LNCaP clone FGC (cell line): ENCODE results near the gene PERM1.
"Not testable (repeated sequence)": the region's sequence is repeated elsewhere in the genome, so short reads cannot be mapped to it uniquely, and the experiment has no call there.

Source experiments
- DNase-seq: peaks from one replicate; pipeline ENCODE4 v3.0.0-alpha.2; 2011; ENCODE audit warnings: low read depth
- H3K4me3 ChIP-seq: 2 replicates; pipeline ENCODE4 v1.5.1; 2011; ENCODE audit warnings: mild to moderate bottlenecking, low read depth, low read length, control low read depth
- CTCF ChIP-seq: IDR thresholded peaks from 2 replicates; pipeline ENCODE4 v1.5.1; 2012; ENCODE audit warnings: mild to moderate bottlenecking; ENCODE audit not compliant: control insufficient read depth, insufficient read depth; ENCODE audit errors: extremely low read depth

Gene PERM1

GRCh38 chr1:991895-992294 is 10.0 kb upstream of the PERM1 start:
- no peak overlapping the region for H3K4me3 ChIP-seq
- DNase-seq: no peak
- TF ChIP-seq CTCF: no peak

GRCh38 chr1:991275-991674 is 9.4 kb upstream of the PERM1 start:
- H3K4me3 ChIP-seq, DNase-seq: not testable (repeated sequence)

- H3K4me3 ChIP-seq: not testable (repeated sequence)
Observed at GRCh38 chr1:988061-988460, 6.2 kb upstream of the PERM1 start.

GRCh38 chr1:985126-985525 is 3.2 kb upstream of the PERM1 start:
- no peak for DNase-seq
- TF ChIP-seq CTCF: no peak
- H3K4me3 ChIP-seq: no peak overlapping the region

More at GRCh38 chr1:988061-988460, 6.2 kb upstream of the PERM1 start:
- DNase-seq: not testable (repeated sequence)

- no peak for DNase-seq
- H3K4me3 ChIP-seq: 0 out of 2 replicates have a peak overlapping the region, but pooled peaks have one; percentile 21
- no peak for TF ChIP-seq CTCF
Observed at GRCh38 chr1:984476-984814, 2.6 kb upstream of the PERM1 start.

- H3K4me3 ChIP-seq: 0 out of 2 replicates have a peak overlapping the region, but pooled peaks have one; percentile 21
- no peak for DNase-seq
- peak; percentile 90 for TF ChIP-seq CTCF
Observed at GRCh38 chr1:983798-984475, 2.0 kb upstream of the PERM1 start.

GRCh38 chr1:982765-983436 is 1.0 kb upstream of the PERM1 start:
- DNase-seq: no peak
- TF ChIP-seq CTCF: no peak
- H3K4me3 ChIP-seq: no peak overlapping the region

GRCh38 chr1:981491-981954 is 370 bp downstream of the PERM1 start:
- no peak overlapping the region for H3K4me3 ChIP-seq
- no peak for TF ChIP-seq CTCF
- DNase-seq: no peak
